ENCODE results near the gene FMNL1.

GRCh38 chr17:45296003-45296832 lies 74.5 kb downstream of the FMNL1 start:
- TF ChIP-seq EZH2phosphoT487 (IDR thresholded peaks at IDR 0.05) (no peak), CTCF (IDR thresholded peaks at IDR 0.05) (no peak)

Data from neural progenitor cell (in vitro differentiated cells).